Measurements from ENCODE around the gene CACNG6.

Gene CACNG6

GRCh38 chr19:53988981-53989380, 2.5 kb upstream of the CACNG6 start:
- TF ChIP-seq, protein P1, sequence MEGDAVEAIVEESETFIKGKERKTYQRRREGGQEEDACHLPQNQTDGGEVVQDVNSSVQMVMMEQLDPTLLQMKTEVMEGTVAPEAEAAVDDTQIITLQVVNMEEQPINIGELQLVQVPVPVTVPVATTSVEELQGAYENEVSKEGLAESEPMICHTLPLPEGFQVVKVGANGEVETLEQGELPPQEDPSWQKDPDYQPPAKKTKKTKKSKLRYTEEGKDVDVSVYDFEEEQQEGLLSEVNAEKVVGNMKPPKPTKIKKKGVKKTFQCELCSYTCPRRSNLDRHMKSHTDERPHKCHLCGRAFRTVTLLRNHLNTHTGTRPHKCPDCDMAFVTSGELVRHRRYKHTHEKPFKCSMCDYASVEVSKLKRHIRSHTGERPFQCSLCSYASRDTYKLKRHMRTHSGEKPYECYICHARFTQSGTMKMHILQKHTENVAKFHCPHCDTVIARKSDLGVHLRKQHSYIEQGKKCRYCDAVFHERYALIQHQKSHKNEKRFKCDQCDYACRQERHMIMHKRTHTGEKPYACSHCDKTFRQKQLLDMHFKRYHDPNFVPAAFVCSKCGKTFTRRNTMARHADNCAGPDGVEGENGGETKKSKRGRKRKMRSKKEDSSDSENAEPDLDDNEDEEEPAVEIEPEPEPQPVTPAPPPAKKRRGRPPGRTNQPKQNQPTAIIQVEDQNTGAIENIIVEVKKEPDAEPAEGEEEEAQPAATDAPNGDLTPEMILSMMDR (IDR thresholded peaks at IDR 0.05; ENCODE audit: insufficient read depth, low read depth, low read length, missing control alignments) = no peak
- DNase-seq (ENCODE audit: low read depth) = no peak
- H3K4me3 ChIP-seq (ENCODE audit: low read length) = no peak overlapping the region

- H3K4me3 ChIP-seq (ENCODE audit: low read length) = no peak overlapping the region
- TF ChIP-seq, protein P1 (IDR thresholded peaks at IDR 0.05; ENCODE audit: insufficient read depth, low read depth, low read length, missing control alignments) = no peak
- DNase-seq (ENCODE audit: low read depth) = no peak
These were observed 1.6 kb upstream of the CACNG6 start for GRCh38 chr19:53989600-53990533.

- TF ChIP-seq, protein P1 (IDR thresholded peaks at IDR 0.05; ENCODE audit: insufficient read depth, low read depth, low read length, missing control alignments) = no peak
- no peak overlapping the region for H3K4me3 ChIP-seq (ENCODE audit: low read length)
- DNase-seq (ENCODE audit: low read depth) = no peak
These were observed 774 bp downstream of the CACNG6 start for GRCh38 chr19:53992211-53992610.

- no peak for DNase-seq (ENCODE audit: low read depth)
- TF ChIP-seq, protein P1 (IDR thresholded peaks at IDR 0.05; ENCODE audit: insufficient read depth, low read depth, low read length, missing control alignments) = no peak
- H3K4me3 ChIP-seq (ENCODE audit: low read length) = no peak overlapping the region
These were observed 1.4 kb downstream of the CACNG6 start for GRCh38 chr19:53992815-53993214.

- TF ChIP-seq, protein P1 (IDR thresholded peaks at IDR 0.05; ENCODE audit: insufficient read depth, low read depth, low read length, missing control alignments) = no peak
- H3K4me3 ChIP-seq (ENCODE audit: low read length) = no peak overlapping the region
- DNase-seq (ENCODE audit: low read depth) = no peak
These were observed 2.0 kb downstream of the CACNG6 start for GRCh38 chr19:53993448-53993847.

GRCh38 chr19:53994811-53995210, 3.4 kb downstream of the CACNG6 start:
- TF ChIP-seq, protein P1 (IDR thresholded peaks at IDR 0.05; ENCODE audit: insufficient read depth, low read depth, low read length, missing control alignments) = no peak
- H3K4me3 ChIP-seq (ENCODE audit: low read length) = no peak overlapping the region
- DNase-seq (ENCODE audit: low read depth) = no peak
